Eye (tissue), 1 donor: ENCODE results near the gene ASB16.

Experiments used
- DNase-seq: peaks from one replicate; pipeline ENCODE4 v3.0.0-alpha.2; 2015

Gene ASB16

DNA sequence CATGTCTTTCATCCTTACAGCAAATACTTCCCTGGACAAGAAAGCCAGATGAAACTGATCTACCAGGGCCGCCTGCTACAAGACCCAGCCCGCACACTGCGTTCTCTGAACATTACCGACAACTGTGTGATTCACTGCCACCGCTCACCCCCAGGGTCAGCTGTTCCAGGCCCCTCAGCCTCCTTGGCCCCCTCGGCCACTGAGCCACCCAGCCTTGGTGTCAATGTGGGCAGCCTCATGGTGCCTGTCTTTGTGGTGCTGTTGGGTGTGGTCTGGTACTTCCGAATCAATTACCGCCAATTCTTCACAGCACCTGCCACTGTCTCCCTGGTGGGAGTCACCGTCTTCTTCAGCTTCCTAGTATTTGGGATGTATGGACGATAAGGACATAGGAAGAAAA lies 20.0 kb downstream of the ASB16 start:
- DNase-seq, result no peak

- DNase-seq, result no peak
These were observed 20.9 kb downstream of the ASB16 start for GRCh38 chr17:44191369-44191768.

DNA sequence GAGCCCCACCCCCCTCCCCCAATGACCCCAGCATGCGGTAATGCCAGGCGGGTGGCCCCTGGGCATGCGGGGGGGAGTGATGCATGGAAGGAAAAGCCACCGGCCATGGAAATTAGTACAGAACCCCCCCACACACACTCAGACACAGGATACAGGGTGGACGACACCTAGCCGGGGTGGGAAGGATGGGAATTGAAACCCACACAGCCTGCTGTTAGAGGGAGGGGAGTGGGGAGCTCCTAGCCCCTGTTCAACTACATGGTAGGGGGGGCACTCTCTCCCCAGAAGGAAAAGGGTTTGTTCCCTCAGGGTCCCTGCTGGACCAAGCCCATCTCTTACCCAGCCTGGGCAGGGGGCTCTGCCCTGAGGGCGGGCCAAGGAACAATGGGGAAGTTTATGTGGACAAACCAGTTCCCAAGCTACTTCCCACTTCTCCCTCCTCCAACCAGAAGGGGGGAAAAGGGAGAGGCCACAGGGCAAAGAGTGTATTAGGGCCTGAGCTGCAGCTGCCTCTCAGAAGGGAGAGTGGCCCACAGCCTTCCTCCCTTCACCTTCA lies 21.5 kb downstream of the ASB16 start:
- no peak for DNase-seq

DNA sequence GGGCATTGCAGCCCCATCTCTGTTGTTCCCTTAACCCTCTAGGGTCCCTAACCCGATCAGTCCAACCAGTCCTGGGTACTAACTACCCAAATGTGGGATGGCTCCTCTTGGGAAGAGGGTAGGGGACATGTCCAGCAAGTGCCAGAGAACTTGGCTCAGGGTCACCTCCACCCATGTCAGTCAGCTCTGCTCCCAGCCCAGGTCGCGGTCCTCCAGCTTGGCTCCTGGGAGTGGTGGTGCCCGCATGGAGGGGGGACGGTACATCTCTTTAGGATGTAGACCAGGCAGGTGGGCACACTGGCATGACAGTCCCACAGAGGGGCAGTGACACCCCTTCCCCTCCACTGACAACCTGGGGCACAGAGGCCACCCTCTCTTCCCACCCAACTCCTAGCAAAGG lies 22.2 kb downstream of the ASB16 start:
- no peak for DNase-seq

DNA sequence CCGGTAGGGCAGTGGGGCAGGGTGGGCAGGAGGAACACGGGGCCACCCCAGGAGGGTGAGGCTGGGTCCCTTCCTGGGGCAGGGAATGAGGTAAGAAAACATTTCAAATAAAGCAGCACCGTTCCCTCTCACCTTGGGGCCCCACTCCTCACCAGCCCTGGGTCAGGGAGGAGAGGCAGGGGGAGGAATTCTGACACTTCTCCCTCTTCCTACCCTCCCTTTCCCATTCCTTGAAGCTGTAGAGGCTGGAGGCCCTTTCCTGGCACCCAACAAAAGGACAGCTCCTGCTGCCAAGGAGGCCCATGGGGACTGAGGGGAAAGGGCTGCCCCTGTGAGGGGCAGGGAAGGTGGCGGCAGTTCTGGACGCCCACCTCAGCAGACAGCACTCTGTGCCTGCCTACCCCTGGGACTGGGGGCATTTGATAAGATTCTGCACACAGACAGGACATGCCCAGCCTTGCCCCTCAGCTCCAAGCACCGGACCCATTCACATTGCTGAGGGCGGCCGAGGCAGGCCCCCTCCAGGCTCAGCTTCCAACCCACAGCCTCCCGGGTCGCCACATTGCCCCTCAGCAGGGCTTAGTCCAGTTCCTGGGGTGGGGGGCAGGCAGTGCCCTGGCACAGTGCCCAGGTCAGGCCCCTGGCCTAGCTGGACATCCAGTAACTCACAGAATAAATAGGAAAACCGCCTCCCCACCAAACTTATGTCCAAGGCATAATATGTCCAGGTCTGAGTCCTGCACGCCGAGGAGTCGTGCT lies 23.0 kb downstream of the ASB16 start:
- no peak for DNase-seq

DNA sequence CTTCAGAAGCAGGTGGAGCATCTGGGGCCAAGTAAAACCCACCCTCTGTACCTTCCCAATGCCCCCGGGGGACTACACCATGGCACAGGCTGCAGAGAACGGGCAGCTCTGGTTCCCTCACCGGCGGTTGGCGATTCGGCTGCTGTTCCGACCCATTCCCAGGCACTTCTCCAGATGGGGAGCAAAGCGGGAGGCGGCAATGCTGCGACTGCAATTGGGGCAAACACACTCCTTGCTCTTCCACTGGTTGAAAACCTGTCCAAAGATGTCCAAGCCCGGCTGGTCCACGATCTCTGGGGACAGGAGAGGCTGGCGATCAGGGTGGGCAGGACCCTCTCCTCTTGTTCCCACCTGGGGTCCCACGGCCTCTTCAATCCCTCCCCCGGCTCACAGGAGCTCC lies 26.6 kb downstream of the ASB16 start:
- DNase-seq, result no peak

GRCh38 chr17:44197980-44198720 lies 27.6 kb downstream of the ASB16 start:
- peak; percentile 46 for DNase-seq

GRCh38 chr17:44198721-44199552 lies 28.4 kb downstream of the ASB16 start:
- DNase-seq, result peak; percentile 78

DNA sequence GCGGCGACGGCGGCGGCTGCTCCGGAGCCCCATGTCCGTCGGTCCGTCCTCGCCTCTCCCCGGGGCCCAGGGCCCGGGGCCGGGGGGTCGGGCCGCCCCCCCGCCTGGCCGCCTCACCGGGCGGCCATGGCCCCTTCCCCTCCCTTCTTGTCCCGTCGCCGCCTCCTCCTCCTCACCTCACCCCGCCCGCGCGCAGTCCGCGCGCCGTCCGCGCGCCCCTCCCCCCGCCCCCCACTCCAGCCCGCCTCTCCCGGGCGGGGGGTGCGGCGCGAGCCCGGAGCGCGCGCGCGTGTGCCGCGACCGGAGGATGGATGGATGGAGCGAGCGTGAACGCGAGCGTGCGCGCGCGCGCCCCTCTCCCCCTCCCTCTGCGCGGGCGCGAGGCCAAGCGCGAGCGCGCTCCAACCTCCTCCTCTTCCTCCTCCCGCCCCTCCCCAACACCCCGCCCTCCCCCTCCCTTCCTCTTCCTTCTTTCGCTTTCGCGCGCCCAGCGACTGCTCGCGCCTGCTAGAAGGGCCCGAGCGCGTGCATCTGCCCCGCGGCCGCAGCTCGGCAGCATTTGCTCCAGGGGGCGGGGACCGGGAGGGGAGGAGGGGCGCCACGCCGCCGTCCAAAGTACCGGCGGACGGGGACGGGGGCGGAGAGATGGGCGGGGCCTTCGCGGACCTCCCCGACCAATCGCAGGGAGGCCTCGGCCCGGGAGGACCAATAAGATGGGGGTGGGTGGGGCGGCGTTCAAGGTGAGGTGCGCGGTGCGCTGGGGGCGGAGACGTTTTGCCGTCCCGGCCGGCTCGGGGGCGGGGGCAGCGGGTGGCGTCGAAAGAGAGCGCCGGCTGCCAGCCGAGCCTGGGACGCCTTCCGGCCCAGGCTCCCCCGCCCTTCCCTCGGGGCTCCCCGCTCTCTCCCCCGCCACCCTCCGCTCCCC lies 29.3 kb downstream of the ASB16 start, which contains the start of gene ATXN7L3:
TSS of gene ATXN7L3 (minus strand) at position 332 of the 925 bp plus-strand sequence. CDS start 1,814 bp downstream, outside the sequence.
- DNase-seq, result peak; percentile 99

DNA sequence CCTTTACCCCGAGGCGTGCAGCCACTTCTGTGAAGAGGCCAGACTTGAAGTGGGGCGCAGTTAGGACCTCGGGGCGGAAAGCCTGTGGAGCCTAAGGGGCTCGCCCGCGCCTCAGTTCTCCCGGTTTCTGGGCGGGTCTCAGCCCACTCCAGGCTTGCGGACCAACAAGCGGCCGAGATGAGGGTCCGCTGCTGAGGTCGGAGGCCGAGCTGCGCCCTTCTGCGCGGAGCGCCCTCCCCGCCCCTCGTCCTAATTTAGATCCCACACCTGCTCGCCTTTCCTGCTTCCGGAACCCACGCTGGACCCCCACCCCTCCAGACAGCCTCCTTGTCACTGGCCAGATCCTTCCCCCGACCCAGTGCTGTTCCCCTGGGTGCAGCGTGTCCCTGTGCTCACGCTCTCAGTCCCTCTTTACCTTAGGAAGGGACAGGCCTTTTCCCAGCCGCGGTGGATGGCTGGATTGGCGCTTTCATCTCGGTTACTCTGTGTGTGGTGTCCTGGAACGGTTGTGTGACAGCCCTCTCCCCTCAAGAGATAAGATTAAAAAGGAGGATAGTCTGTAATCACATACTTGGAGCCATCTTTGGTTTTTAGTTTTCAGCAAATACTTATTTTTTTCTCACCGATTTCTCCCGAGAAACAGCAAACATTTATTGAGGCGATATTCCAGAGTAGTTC lies 30.1 kb downstream of the ASB16 start:
- DNase-seq, result no peak

GRCh38 chr17:44202756-44203155 lies 32.3 kb downstream of the ASB16 start:
- DNase-seq, result no peak

- peak; percentile 81 for DNase-seq
These were observed 33.4 kb downstream of the ASB16 start for GRCh38 chr17:44203731-44204440.

GRCh38 chr17:44204441-44204882 lies 34.0 kb downstream of the ASB16 start:
- DNase-seq, result no peak

GRCh38 chr17:44205962-44206824 lies 35.7 kb downstream of the ASB16 start:
- no peak for DNase-seq

GRCh38 chr17:44206825-44207155 lies 36.3 kb downstream of the ASB16 start:
- DNase-seq, result no peak

DNA sequence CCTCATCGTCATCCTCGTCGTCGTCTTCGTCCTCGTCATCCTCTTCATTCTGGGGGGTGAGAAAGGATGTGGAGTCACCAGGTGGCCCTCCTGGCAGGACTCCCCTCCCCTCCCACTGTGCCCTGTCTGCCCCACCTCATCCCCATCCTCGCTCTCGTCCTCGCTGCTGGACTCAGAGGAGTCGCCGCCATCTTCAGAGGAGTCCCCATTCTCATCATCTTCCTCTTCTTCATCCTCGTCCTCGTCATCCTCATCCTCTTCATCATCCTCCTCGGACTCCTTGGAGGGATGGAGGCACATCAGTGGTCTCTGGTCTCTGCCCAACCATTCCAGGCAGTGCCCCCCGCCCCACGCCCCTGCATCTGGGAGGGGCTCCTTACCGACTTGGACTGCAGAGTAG lies 36.8 kb downstream of the ASB16 start:
- no peak for DNase-seq

- DNase-seq, result no peak
These were observed 37.2 kb downstream of the ASB16 start for GRCh38 chr17:44207743-44208142.

GRCh38 chr17:44209786-44210341 lies 39.4 kb downstream of the ASB16 start:
- no peak for DNase-seq
